Measurements from ENCODE around the gene HLTF. TPM values are rescaled to one million over a fixed set of nuclear protein-coding genes. Genes with fewer than 3 reads are reported as not detected.

The HLTF gene
- total RNA-seq, 1 donor from 2014 or later: 20.0 TPM

- TF ChIP-seq, protein P1, sequence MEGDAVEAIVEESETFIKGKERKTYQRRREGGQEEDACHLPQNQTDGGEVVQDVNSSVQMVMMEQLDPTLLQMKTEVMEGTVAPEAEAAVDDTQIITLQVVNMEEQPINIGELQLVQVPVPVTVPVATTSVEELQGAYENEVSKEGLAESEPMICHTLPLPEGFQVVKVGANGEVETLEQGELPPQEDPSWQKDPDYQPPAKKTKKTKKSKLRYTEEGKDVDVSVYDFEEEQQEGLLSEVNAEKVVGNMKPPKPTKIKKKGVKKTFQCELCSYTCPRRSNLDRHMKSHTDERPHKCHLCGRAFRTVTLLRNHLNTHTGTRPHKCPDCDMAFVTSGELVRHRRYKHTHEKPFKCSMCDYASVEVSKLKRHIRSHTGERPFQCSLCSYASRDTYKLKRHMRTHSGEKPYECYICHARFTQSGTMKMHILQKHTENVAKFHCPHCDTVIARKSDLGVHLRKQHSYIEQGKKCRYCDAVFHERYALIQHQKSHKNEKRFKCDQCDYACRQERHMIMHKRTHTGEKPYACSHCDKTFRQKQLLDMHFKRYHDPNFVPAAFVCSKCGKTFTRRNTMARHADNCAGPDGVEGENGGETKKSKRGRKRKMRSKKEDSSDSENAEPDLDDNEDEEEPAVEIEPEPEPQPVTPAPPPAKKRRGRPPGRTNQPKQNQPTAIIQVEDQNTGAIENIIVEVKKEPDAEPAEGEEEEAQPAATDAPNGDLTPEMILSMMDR (IDR thresholded peaks at IDR 0.05): no peak
- intact Hi-C loops (cut with DNase I): no loop called here
- Histone ChIP-seq H3K27me3 (no peaks in the 10 kb centered on the region), H3K36me3 (peaks cover 18% of the 10 kb centered on the region), H3K4me1 (no peaks in the 10 kb centered on the region), H3K4me3 (no peak overlapping the region), H3K27ac (no peak overlapping the region), H3K9me3 (no peaks in the 10 kb centered on the region)
- ATAC-seq: no peak
- no peak for DNase-seq
These were observed 27.7 kb downstream of the HLTF start for GRCh38 chr3:149058602-149059001.

GRCh38 chr3:149058198-149058597 lies 28.1 kb downstream of the HLTF start:
- Histone ChIP-seq H3K27ac (no peak overlapping the region), H3K4me1 (no peaks in the 10 kb centered on the region), H3K9me3 (no peaks in the 10 kb centered on the region), H3K27me3 (no peaks in the 10 kb centered on the region), H3K4me3 (no peak overlapping the region), H3K36me3 (peaks cover 18% of the 10 kb centered on the region)
- ATAC-seq (no peak), DNase-seq (no peak)
- TF ChIP-seq, protein P1 (IDR thresholded peaks at IDR 0.05): no peak
- intact Hi-C loops (cut with DNase I): no loop called here

DNA sequence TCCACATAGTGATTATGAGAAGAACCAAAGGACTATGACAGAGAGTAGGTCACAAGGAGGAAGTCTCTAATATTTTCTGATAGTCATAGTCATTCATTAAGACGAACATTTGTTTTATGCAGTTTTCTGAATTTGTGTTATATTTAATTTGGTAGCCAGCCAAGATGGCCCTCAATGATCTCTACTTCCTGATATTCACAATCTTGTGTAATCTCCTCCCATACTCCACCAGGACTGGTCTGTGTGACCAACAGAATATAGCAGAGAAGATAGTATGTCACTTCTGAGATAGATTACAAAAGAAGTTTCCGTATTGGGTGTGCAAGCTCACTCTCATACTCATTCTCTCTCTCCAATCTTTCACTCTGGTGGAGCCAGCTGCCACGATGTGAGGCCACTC lies 30.8 kb downstream of the HLTF start:
- intact Hi-C loops (cut with DNase I): no loop called here
- Histone ChIP-seq H3K36me3 (peaks cover 17% of the 10 kb centered on the region), H3K4me3 (no peak overlapping the region), H3K9me3 (no peaks in the 10 kb centered on the region), H3K27me3 (no peaks in the 10 kb centered on the region), H3K27ac (no peak overlapping the region), H3K4me1 (no peaks in the 10 kb centered on the region)
- TF ChIP-seq, protein P1 (IDR thresholded peaks at IDR 0.05): no peak
- ATAC-seq: no peak
- DNase-seq: no peak

DNA sequence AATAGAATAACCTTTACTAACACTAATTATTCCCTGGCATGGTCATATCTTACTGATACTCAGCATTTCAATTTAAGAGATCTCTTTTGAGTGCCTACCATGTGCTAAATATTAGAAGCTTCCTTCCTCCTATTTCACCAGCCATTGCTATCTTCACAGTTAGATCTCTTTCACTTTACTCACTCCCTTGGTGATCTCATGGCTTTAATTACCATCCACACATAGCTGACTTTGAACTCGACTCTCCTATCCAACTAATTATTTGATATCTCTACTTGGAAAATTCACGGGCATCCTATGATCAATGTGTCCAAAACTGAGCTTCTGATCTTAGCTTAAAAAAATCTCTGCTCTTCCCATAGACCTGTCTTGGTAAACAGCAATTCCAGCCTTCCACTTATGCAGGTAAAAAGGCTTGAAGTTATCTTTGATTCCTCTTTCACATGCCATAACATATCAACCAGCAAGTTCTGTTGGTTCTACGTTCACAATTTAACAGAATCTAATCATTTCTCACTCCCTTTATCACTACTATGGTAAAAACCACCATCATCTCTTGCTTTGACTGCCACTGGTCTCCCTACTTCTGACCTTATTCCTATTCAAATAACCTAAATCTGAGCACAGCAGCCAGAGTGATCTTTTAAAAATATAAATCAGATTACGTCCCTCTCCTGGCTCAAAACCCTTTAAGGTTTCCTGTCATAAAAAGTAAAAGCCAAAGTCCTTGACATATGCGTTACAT lies 41.8 kb downstream of the HLTF start:
- Histone ChIP-seq H3K36me3 (peaks cover 20% of the 10 kb centered on the region), H3K4me1 (no peaks in the 10 kb centered on the region), H3K27me3 (no peaks in the 10 kb centered on the region), H3K9me3 (no peaks in the 10 kb centered on the region), H3K27ac (no peak overlapping the region), H3K4me3 (no peak overlapping the region)
- ATAC-seq: no peak
- TF ChIP-seq, protein P1 (IDR thresholded peaks at IDR 0.05): no peak
- no peak for DNase-seq
- intact Hi-C loops (cut with DNase I): no loop called here

- H3K27ac ChIP-seq: no peak overlapping the region
- intact Hi-C loops (cut with DNase I): no loop called here
- DNase-seq (no peak), ATAC-seq (no peak)
- H3K9me3 ChIP-seq: no peaks in the 10 kb centered on the region
- H3K36me3 ChIP-seq: peaks cover 35% of the 10 kb centered on the region
- no peak overlapping the region for H3K4me3 ChIP-seq
- TF ChIP-seq, protein P1 (IDR thresholded peaks at IDR 0.05): no peak
- H3K4me1 ChIP-seq: no peaks in the 10 kb centered on the region
- H3K27me3 ChIP-seq: no peaks in the 10 kb centered on the region
These were observed 43.4 kb downstream of the HLTF start for GRCh38 chr3:149042789-149043386.

All from upper lobe of right lung (tissue), 1 donor.